Neural crest cell (in vitro differentiated cells): ENCODE data around the gene UTP4. TPM values are rescaled to one million over a fixed set of nuclear protein-coding genes. Genes with fewer than 3 reads are reported as not detected.

Experiments
- DNase-seq: peaks from one replicate; pipeline ENCODE4 v3.0.0; 2021; ENCODE audit warnings: low read depth, mixed read lengths, low spot score
- H3K27ac Mint-ChIP-seq: one replicate; pipeline ENCODE4 v1.8.0; 2021; ENCODE audit warnings: mild to moderate bottlenecking, mixed read lengths; ENCODE audit not compliant: unreplicated experiment
- H3K27me3 Mint-ChIP-seq: 2 replicates; pipeline ENCODE4 v1.8.0; 2021; ENCODE audit warnings: low read depth, mild to moderate bottlenecking, mixed read lengths
- H3K36me3 Mint-ChIP-seq: 2 replicates; pipeline ENCODE4 v1.8.0; 2021; ENCODE audit warnings: low read depth, mild to moderate bottlenecking, mixed read lengths
- H3K4me1 Mint-ChIP-seq: 2 replicates; pipeline ENCODE4 v1.8.0; 2021; ENCODE audit warnings: mixed read lengths
- H3K4me3 Mint-ChIP-seq: one replicate; pipeline ENCODE4 v1.8.0; 2021; ENCODE audit warnings: mild to moderate bottlenecking, mixed read lengths
- H3K9me3 Mint-ChIP-seq: 2 replicates; pipeline ENCODE4 v1.8.0; 2021; ENCODE audit warnings: mixed read lengths
- total RNA-seq: library from RNA; stranded (reverse); gene quantifications from 2 replicates; pipeline ENCODE4 v1.2.1, GENCODE V29; 2021
- TF ChIP-seq, protein P1 (sequence below): fragments of 200-600 bp; sonication (generic); conservative IDR thresholded peaks from 2 replicates; pipeline ENCODE4 v1.5.0; 2021; ENCODE audit warnings: antibody characterized with exemption, mild to moderate bottlenecking

The UTP4 gene
- total RNA-seq, 1 donor from 2014 or later, result 78.5 TPM

DNA sequence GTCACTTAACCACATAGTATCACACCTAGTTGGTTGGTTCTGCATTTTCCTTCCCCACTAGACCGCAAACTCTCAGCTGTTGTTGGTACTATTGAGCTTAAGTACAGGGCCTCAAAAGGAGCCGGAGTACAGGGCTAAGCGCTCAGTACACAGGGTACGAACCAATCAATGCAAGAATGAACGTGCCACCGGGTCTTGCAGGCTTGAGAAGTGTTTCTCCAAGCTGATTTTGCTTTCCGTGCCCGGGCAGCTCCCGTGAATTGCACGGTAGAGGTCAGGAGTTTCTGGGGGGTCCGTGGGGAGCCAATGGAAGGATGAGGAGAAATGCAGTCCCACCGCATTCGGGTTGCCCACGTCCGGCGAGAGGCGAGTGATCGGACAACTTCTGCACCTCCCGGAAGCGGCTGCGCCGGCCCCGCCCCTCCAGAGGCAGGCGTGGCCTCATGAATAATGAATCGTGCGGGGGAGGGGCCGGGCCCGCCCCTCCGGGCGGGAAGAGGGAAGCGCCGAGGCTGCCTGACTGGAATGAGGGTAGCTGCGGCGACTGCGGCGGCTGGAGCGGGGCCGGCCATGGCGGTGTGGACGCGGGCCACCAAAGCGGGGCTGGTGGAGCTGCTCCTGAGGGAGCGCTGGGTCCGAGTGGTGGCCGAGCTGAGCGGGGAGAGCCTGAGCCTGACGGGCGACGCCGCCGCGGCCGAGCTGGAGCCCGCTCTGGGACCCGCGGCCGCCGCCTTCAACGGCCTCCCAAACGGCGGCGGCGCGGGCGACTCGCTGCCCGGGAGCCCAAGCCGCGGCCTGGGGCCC, 54.4 kb downstream of the UTP4 start, which contains the start of gene SNTB2:
Gene SNTB2 (plus strand): TSS at position 523 of the 804 bp plus-strand sequence. CDS start 3 bp downstream, at position 526.
- TF ChIP-seq, protein P1, sequence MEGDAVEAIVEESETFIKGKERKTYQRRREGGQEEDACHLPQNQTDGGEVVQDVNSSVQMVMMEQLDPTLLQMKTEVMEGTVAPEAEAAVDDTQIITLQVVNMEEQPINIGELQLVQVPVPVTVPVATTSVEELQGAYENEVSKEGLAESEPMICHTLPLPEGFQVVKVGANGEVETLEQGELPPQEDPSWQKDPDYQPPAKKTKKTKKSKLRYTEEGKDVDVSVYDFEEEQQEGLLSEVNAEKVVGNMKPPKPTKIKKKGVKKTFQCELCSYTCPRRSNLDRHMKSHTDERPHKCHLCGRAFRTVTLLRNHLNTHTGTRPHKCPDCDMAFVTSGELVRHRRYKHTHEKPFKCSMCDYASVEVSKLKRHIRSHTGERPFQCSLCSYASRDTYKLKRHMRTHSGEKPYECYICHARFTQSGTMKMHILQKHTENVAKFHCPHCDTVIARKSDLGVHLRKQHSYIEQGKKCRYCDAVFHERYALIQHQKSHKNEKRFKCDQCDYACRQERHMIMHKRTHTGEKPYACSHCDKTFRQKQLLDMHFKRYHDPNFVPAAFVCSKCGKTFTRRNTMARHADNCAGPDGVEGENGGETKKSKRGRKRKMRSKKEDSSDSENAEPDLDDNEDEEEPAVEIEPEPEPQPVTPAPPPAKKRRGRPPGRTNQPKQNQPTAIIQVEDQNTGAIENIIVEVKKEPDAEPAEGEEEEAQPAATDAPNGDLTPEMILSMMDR, result no peak
- Mint-ChIP-seq H3K27ac (peak within 1 kb of the TSS; percentile 89), H3K27me3 (no peaks in the 10 kb centered on the region), H3K4me1 (peaks cover 36% of the 10 kb centered on the region), H3K36me3 (peaks cover 1% of the 10 kb centered on the region), H3K4me3 (peak within 1 kb of the TSS; percentile 96), H3K9me3 (no peaks in the 10 kb centered on the region)
- peak; percentile 89 for DNase-seq

DNA sequence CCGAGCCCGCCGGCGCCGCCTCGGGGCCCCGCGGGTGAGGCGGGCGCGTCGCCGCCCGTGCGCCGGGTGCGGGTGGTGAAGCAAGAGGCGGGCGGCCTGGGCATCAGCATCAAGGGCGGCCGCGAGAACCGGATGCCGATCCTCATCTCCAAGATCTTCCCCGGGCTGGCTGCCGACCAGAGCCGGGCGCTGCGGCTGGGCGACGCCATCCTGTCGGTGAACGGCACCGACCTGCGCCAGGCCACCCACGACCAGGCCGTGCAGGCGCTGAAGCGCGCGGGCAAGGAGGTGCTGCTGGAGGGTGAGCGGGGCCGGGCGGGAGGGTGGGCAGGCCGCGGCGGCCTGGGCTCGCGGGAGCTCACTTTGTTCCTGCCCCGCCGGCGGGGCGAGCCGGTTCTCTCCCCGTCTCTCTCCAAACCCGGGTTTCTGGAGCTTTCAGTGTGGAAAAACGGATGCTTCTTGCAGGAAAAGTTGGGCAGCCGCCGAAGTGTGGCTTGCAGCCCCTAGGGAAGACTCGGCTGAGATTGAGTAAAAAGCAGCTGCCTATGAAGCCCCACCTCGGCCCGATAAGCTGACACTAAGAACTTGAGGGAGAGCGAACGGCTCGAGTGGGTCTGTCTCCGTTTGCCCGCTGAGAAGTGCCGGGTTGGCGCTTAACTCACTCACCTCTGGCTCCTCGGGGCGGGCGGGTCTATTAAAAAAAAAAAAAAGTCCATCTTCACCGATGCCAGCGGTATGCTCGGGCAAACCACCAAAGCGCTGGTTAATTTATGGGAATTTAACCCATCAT, 55.2 kb downstream of the UTP4 start:
- H3K4me1 Mint-ChIP-seq, result peaks cover 36% of the 10 kb centered on the region
- H3K9me3 Mint-ChIP-seq, result no peaks in the 10 kb centered on the region

DNA sequence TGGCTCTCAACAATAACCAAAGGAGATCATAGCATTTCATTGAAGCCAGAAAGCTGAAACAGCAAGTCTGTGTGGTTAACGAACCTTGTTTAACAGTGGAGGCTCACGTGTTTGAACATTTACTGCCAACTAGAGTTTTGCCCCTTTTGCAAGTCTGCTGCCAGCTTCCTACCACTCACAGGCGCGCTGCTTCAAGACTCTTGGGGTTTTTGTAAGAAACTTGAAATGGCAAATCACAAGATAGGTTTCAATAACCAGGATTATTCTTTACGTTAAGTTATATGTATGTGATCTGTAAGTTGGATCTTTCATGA, 55.7 kb downstream of the UTP4 start:
- H3K9me3 Mint-ChIP-seq, result no peaks in the 10 kb centered on the region
- no peaks in the 10 kb centered on the region for H3K36me3 Mint-ChIP-seq
- H3K27ac Mint-ChIP-seq, result no peak overlapping the region
- DNase-seq, result no peak
- peaks cover 36% of the 10 kb centered on the region for H3K4me1 Mint-ChIP-seq
- TF ChIP-seq, protein P1, result no peak
- no peaks in the 10 kb centered on the region for H3K27me3 Mint-ChIP-seq
- H3K4me3 Mint-ChIP-seq, result peak overlapping the region; percentile 88

More for the DNA sequence above, 55.2 kb downstream of the UTP4 start:
- no peaks in the 10 kb centered on the region for H3K36me3 Mint-ChIP-seq
- H3K27ac Mint-ChIP-seq, result no peak overlapping the region
- peak; percentile 38 for DNase-seq
- TF ChIP-seq, protein P1, result no peak
- no peaks in the 10 kb centered on the region for H3K27me3 Mint-ChIP-seq
- H3K4me3 Mint-ChIP-seq, result peak overlapping the region; percentile 88

DNA sequence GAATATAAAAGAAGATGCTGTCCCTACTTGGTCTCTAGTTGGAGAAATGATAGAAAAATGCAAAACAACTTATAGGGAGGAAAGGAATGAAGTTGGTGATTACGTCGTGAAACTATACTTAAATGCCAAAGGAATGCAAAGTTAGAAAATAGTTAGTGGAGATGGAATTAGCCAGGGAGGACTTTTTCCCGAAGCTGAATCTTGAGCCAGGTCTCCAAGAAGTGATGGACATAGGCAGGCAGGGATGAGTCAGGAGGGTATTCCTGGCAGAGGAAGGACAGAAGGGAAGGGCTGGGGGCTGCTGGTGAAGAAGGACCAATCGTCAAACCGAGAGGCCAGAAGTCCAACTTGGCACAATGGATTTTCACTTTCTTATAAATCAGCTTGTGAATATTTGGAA, 56.3 kb downstream of the UTP4 start:
- Mint-ChIP-seq H3K27ac (no peak overlapping the region), H3K4me1 (peaks cover 36% of the 10 kb centered on the region), H3K36me3 (no peaks in the 10 kb centered on the region), H3K4me3 (peak overlapping the region; percentile 88), H3K9me3 (no peaks in the 10 kb centered on the region), H3K27me3 (no peaks in the 10 kb centered on the region)
- TF ChIP-seq, protein P1, result no peak
- no peak for DNase-seq

DNA sequence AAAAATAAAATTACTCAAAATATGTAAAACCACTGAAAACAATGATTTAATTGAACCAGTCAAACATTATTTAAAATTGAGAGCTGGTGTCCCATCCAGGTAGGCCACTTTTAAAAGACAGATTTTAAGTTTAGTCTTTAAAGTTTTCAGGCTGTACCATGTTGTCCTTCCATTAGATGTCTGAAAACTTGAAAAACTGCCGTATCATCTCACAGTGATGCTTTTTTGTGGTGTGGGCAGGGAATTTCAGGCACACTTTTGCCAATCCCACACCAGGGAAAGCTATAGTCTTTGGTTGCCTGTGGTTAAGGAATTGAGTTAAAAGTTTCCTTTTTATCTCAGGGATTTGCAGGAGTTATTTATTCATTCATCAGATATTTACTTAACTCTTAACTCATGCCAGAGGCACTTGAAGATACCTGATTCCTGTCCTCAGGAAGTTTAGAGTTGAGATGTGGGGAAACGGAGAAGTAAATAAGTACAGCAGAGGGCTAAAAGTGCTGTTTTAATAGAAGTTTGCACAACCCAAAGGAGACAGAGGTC, 57.7 kb downstream of the UTP4 start:
- H3K4me3 Mint-ChIP-seq, result peak overlapping the region; percentile 41
- H3K4me1 Mint-ChIP-seq, result peaks cover 36% of the 10 kb centered on the region
- no peaks in the 10 kb centered on the region for H3K27me3 Mint-ChIP-seq
- no peak for DNase-seq
- H3K9me3 Mint-ChIP-seq, result no peaks in the 10 kb centered on the region
- H3K27ac Mint-ChIP-seq, result no peak overlapping the region
- TF ChIP-seq, protein P1, result no peak
- H3K36me3 Mint-ChIP-seq, result no peaks in the 10 kb centered on the region
